Measurements from ENCODE around the gene DUSP10.

- TF ChIP-seq CTCF (CRISPR knock-in tag; IDR thresholded peaks at IDR 0.05) (no peak), ZFP36L1 (CRISPR knock-in tag; IDR thresholded peaks at IDR 0.05) (no peak), ZBTB2 (CRISPR knock-in tag; IDR thresholded peaks at IDR 0.05; ENCODE audit: low read depth) (no peak), HCFC1 (IDR thresholded peaks at IDR 0.05; ENCODE audit: low read depth, low read length) (no peak), ZFP1 (CRISPR knock-in tag; IDR thresholded peaks at IDR 0.05) (no peak), EP300 (IDR thresholded peaks at IDR 0.05; ENCODE audit: low read depth in 2 of 2, low read length in 2 of 2) (no peak), EP300 (CRISPR knock-in tag; IDR thresholded peaks at IDR 0.05; ENCODE audit: borderline replicate concordance) (no peak), SMARCC2 (IDR thresholded peaks at IDR 0.05) (no peak), FOXO4 (CRISPR knock-in tag; conservative IDR thresholded peaks at IDR 0.05) (no peak)
These were observed 16.8 kb downstream of the DUSP10 start for GRCh38 chr1:221724931-221725605.
